Fibroblast of lung (primary cell): ENCODE data around the gene MLXIP.

Source experiments
- CTCF ChIP-seq, 2 donors: IDR thresholded peaks in 1 of 2; conservative IDR thresholded peaks in 1 of 2; 1 replicate in 1 of 2; 2 replicates in 1 of 2; pipeline ENCODE4 v1.5.1; 2011 to 2012; ENCODE audit warnings: low read length in 2 of 2, control low read depth in 1 of 2, inconsistent platforms in 1 of 2, low read depth in 1 of 2, mild to moderate bottlenecking in 1 of 2
- EZH2 ChIP-seq: IDR thresholded peaks from 2 replicates; pipeline ENCODE4 v1.5.1; 2012; ENCODE audit warnings: low read length, control low read depth, mild to moderate bottlenecking; ENCODE audit errors: missing control alignments

- TF ChIP-seq EZH2 (no peak), CTCF (conservative IDR thresholded peaks at IDR 0.05 in 1 of 2, IDR thresholded peaks at IDR 0.05 in 1 of 2; ENCODE audit: low read depth in 1 of 2, low read length in 2 of 2) (no peak)
Observed at GRCh38 chr12:122104844-122105243, 26.3 kb downstream of the MLXIP start.
